ENCODE measurements around the gene ZBTB5.

DNA sequence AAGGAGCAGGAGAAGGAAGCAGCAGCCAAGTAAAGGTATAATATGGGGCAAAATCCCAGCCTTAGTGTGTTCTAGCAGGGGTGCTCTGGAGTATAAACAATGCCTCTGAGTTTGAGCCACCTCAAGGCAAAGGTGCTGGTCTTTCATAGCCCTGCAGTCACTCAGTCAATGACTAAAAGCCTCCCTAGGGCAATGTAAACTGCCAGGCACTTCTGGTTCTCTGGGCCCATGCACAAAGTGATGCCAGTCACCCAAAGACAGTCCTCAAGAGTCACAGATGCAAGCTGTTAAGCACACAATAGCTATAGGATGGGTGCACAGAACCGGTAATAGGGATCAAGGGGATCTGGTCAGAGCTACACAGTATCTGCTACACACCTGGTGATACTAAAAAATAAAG is 12.6 kb downstream of the ZBTB5 start:
- TF ChIP-seq FOXM1 (CRISPR knock-in tag; IDR thresholded peaks at IDR 0.05): no peak
- TF ChIP-seq, protein P1, sequence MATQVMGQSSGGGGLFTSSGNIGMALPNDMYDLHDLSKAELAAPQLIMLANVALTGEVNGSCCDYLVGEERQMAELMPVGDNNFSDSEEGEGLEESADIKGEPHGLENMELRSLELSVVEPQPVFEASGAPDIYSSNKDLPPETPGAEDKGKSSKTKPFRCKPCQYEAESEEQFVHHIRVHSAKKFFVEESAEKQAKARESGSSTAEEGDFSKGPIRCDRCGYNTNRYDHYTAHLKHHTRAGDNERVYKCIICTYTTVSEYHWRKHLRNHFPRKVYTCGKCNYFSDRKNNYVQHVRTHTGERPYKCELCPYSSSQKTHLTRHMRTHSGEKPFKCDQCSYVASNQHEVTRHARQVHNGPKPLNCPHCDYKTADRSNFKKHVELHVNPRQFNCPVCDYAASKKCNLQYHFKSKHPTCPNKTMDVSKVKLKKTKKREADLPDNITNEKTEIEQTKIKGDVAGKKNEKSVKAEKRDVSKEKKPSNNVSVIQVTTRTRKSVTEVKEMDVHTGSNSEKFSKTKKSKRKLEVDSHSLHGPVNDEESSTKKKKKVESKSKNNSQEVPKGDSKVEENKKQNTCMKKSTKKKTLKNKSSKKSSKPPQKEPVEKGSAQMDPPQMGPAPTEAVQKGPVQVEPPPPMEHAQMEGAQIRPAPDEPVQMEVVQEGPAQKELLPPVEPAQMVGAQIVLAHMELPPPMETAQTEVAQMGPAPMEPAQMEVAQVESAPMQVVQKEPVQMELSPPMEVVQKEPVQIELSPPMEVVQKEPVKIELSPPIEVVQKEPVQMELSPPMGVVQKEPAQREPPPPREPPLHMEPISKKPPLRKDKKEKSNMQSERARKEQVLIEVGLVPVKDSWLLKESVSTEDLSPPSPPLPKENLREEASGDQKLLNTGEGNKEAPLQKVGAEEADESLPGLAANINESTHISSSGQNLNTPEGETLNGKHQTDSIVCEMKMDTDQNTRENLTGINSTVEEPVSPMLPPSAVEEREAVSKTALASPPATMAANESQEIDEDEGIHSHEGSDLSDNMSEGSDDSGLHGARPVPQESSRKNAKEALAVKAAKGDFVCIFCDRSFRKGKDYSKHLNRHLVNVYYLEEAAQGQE (IDR thresholded peaks at IDR 0.05; ENCODE audit: borderline replicate concordance in 1 of 2, low read depth in 1 of 2, low read length in 2 of 2): no peak
- TF ChIP-seq, protein P2, sequence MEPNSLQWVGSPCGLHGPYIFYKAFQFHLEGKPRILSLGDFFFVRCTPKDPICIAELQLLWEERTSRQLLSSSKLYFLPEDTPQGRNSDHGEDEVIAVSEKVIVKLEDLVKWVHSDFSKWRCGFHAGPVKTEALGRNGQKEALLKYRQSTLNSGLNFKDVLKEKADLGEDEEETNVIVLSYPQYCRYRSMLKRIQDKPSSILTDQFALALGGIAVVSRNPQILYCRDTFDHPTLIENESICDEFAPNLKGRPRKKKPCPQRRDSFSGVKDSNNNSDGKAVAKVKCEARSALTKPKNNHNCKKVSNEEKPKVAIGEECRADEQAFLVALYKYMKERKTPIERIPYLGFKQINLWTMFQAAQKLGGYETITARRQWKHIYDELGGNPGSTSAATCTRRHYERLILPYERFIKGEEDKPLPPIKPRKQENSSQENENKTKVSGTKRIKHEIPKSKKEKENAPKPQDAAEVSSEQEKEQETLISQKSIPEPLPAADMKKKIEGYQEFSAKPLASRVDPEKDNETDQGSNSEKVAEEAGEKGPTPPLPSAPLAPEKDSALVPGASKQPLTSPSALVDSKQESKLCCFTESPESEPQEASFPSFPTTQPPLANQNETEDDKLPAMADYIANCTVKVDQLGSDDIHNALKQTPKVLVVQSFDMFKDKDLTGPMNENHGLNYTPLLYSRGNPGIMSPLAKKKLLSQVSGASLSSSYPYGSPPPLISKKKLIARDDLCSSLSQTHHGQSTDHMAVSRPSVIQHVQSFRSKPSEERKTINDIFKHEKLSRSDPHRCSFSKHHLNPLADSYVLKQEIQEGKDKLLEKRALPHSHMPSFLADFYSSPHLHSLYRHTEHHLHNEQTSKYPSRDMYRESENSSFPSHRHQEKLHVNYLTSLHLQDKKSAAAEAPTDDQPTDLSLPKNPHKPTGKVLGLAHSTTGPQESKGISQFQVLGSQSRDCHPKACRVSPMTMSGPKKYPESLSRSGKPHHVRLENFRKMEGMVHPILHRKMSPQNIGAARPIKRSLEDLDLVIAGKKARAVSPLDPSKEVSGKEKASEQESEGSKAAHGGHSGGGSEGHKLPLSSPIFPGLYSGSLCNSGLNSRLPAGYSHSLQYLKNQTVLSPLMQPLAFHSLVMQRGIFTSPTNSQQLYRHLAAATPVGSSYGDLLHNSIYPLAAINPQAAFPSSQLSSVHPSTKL (CRISPR knock-in tag; IDR thresholded peaks at IDR 0.05): no peak
- TF ChIP-seq ZNF317 (CRISPR knock-in tag; IDR thresholded peaks at IDR 0.05): no peak
- TF ChIP-seq, protein P3, sequence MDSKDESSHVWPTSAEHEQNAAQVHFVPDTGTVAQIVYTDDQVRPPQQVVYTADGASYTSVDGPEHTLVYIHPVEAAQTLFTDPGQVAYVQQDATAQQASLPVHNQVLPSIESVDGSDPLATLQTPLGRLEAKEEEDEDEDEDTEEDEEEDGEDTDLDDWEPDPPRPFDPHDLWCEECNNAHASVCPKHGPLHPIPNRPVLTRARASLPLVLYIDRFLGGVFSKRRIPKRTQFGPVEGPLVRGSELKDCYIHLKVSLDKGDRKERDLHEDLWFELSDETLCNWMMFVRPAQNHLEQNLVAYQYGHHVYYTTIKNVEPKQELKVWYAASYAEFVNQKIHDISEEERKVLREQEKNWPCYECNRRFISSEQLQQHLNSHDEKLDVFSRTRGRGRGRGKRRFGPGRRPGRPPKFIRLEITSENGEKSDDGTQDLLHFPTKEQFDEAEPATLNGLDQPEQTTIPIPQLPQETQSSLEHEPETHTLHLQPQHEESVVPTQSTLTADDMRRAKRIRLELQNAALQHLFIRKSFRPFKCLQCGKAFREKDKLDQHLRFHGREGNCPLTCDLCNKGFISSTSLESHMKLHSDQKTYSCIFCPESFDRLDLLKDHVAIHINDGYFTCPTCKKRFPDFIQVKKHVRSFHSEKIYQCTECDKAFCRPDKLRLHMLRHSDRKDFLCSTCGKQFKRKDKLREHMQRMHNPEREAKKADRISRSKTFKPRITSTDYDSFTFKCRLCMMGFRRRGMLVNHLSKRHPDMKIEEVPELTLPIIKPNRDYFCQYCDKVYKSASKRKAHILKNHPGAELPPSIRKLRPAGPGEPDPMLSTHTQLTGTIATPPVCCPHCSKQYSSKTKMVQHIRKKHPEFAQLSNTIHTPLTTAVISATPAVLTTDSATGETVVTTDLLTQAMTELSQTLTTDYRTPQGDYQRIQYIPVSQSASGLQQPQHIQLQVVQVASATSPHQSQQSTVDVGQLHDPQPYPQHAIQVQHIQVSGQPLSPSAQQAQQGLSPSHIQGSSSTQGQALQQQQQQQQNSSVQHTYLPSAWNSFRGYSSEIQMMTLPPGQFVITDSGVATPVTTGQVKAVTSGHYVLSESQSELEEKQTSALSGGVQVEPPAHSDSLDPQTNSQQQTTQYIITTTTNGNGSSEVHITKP (CRISPR knock-in tag; IDR thresholded peaks at IDR 0.05; ENCODE audit: low read depth): no peak

Measured in HepG2 (cell line).